Right lobe of liver (tissue), 4 donors: ENCODE results near the gene ADH5.

Experiments used
- POLR2A ChIP-seq: fragments of 450-650 bp; IDR thresholded peaks from one replicate; pipeline ENCODE4 v1.6.1; 2017; ENCODE audit warnings: antibody characterized with exemption, mild to moderate bottlenecking
- TF ChIP-seq, protein P1 (sequence below), 4 donors: fragments of 200-600 bp in 3 of 4; fragments of 450-650 bp in 1 of 4; IDR thresholded peaks; one replicate each; pipeline versions ENCODE4 v1.5.1 to v1.8.0; 2016 to 2022; ENCODE audit warnings: antibody characterized with exemption in 4 of 4, mild to moderate bottlenecking in 2 of 4
- donor health status: DM: no; HTN: no; CAD: no.
- donor health status: DM: no; HTN: no; CAD: no.
- donor health status: DM: no; HTN: yes; CAD: no.

DNA sequence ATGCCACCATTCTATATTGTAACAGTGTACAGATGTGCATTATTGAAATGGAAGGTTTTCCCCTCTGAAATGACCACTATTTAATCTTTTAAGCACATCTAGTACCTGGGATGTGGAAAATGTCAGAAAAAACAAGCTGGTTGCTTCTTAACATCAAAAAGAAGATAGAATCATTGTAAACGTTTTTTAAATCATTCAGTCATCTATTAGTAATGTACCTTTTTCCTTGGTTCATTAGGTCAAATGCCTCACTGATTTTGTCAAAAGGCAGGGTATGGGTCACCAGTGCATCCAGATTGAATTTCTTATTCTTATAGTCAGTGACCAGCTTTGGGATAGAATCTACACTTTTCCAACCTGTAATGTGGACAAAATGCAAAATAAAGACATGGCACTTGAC is 37.8 kb upstream of the ADH5 start:
- TF ChIP-seq, protein P1, sequence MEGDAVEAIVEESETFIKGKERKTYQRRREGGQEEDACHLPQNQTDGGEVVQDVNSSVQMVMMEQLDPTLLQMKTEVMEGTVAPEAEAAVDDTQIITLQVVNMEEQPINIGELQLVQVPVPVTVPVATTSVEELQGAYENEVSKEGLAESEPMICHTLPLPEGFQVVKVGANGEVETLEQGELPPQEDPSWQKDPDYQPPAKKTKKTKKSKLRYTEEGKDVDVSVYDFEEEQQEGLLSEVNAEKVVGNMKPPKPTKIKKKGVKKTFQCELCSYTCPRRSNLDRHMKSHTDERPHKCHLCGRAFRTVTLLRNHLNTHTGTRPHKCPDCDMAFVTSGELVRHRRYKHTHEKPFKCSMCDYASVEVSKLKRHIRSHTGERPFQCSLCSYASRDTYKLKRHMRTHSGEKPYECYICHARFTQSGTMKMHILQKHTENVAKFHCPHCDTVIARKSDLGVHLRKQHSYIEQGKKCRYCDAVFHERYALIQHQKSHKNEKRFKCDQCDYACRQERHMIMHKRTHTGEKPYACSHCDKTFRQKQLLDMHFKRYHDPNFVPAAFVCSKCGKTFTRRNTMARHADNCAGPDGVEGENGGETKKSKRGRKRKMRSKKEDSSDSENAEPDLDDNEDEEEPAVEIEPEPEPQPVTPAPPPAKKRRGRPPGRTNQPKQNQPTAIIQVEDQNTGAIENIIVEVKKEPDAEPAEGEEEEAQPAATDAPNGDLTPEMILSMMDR (IDR thresholded peaks at IDR 0.05): no peak
- no peak for TF ChIP-seq POLR2A
